Liver (tissue), 9 donors: ENCODE measurements around the gene EHD4. TPM values are rescaled to one million over a fixed set of nuclear protein-coding genes. Genes with fewer than 3 reads are reported as not detected.
A peak's percentile ranks its signal among the peaks of the same experiment; 100 is the strongest.

ENCODE experiments used
- DNase-seq: peaks from one replicate; pipeline ENCODE4 v3.0.0-alpha.2; 2017; ENCODE audit warnings: low spot score
- H3K27ac ChIP-seq, 2 donors: one replicate each; pipeline ENCODE4 v1.7.0; 2013; ENCODE audit warnings: inconsistent platforms in 2 of 2, low read length in 2 of 2, control low read depth in 1 of 2, low read depth in 1 of 2, mild to moderate bottlenecking in 1 of 2
- H3K27me3 ChIP-seq, 4 donors: one replicate each; pipeline versions ENCODE4 v1.6.1 to v1.7.0; 2013; ENCODE audit warnings: low read length in 3 of 4, inconsistent platforms in 1 of 4, mild to moderate bottlenecking in 1 of 4, moderate library complexity in 1 of 4; ENCODE audit not compliant: control insufficient read depth in 4 of 4, insufficient read depth in 4 of 4
- H3K36me3 ChIP-seq, 4 donors: one replicate each; pipeline versions ENCODE4 v1.6.1 to v1.7.0; 2013; ENCODE audit warnings: low read length in 3 of 4, mild to moderate bottlenecking in 3 of 4, low read depth in 1 of 4, moderate library complexity in 1 of 4; ENCODE audit not compliant: control insufficient read depth in 4 of 4, insufficient read depth in 3 of 4
- H3K4me1 ChIP-seq, 4 donors: one replicate each; pipeline versions ENCODE4 v1.6.1 to v1.7.0; 2013; ENCODE audit warnings: low read length in 3 of 4, mild to moderate bottlenecking in 3 of 4, moderate library complexity in 1 of 4; ENCODE audit not compliant: control insufficient read depth in 4 of 4, insufficient read depth in 4 of 4
- H3K4me3 ChIP-seq, 3 donors: one replicate each; pipeline versions ENCODE4 v1.6.1 to v1.7.0; 2013; ENCODE audit warnings: low read length in 3 of 3, control low read depth in 1 of 3, low read depth in 1 of 3, mild to moderate bottlenecking in 1 of 3
- H3K9ac ChIP-seq, 2 donors: one replicate each; pipeline ENCODE4 v1.7.0; 2013; ENCODE audit warnings: low read length in 2 of 2, mild to moderate bottlenecking in 2 of 2, moderate library complexity in 2 of 2, control low read depth in 1 of 2, low read depth in 1 of 2
- H3K9me3 ChIP-seq, 4 donors: one replicate each; pipeline versions ENCODE4 v1.6.1 to v1.7.0; 2013; ENCODE audit warnings: low read length in 3 of 4; ENCODE audit not compliant: control insufficient read depth in 4 of 4
- EGR1 ChIP-seq, 2 donors: IDR thresholded peaks; 2 replicates each; pipeline ENCODE4 v1.6.1; 2016 to 2018; ENCODE audit warnings: antibody characterized with exemption in 2 of 2, low read depth in 2 of 2
- FOXA1 ChIP-seq: IDR thresholded peaks from 2 replicates; pipeline ENCODE4 v1.6.1; 2016; ENCODE audit warnings: antibody characterized with exemption
- FOXA2 ChIP-seq: IDR thresholded peaks from 2 replicates; pipeline ENCODE4 v1.6.1; 2016; ENCODE audit warnings: antibody characterized with exemption
- GABPA ChIP-seq, 2 donors: IDR thresholded peaks in 1 of 2; conservative IDR thresholded peaks in 1 of 2; 2 replicates each; pipeline ENCODE4 v1.6.1; 2016; ENCODE audit warnings: antibody characterized with exemption in 2 of 2, mild to moderate bottlenecking in 1 of 2, moderate library complexity in 1 of 2
- HNF4A ChIP-seq, 2 donors: conservative IDR thresholded peaks; 2 replicates each; pipeline ENCODE4 v1.6.1; 2016; ENCODE audit warnings: antibody characterized with exemption in 2 of 2, mild to moderate bottlenecking in 2 of 2
- HNF4G ChIP-seq: IDR thresholded peaks from 2 replicates; pipeline ENCODE4 v1.6.1; 2016; ENCODE audit warnings: antibody characterized with exemption
- JUND ChIP-seq, 2 donors: IDR thresholded peaks; 2 replicates each; pipeline ENCODE4 v1.6.1; 2016; ENCODE audit warnings: antibody characterized with exemption in 2 of 2
- NR2F2 ChIP-seq: IDR thresholded peaks from 2 replicates; pipeline ENCODE4 v1.6.1; 2016; ENCODE audit warnings: antibody characterized with exemption
- RAD21 ChIP-seq, 2 donors: IDR thresholded peaks; 2 replicates each; pipeline ENCODE4 v1.6.1; 2016; ENCODE audit warnings: antibody characterized with exemption in 2 of 2, mild to moderate bottlenecking in 2 of 2
- RXRA ChIP-seq, 2 donors: IDR thresholded peaks; 2 replicates each; pipeline ENCODE4 v1.6.1; 2017 to 2018; ENCODE audit warnings: antibody characterized with exemption in 2 of 2, mild to moderate bottlenecking in 1 of 2
- SP1 ChIP-seq: IDR thresholded peaks from 2 replicates; pipeline ENCODE4 v1.6.1; 2018; ENCODE audit warnings: antibody characterized with exemption, mild to moderate bottlenecking
- TAF1 ChIP-seq: conservative IDR thresholded peaks from 2 replicates; pipeline ENCODE4 v1.6.1; 2016; ENCODE audit warnings: antibody characterized with exemption, mild to moderate bottlenecking
- YY1 ChIP-seq: IDR thresholded peaks from 2 replicates; pipeline ENCODE4 v1.6.1; 2016; ENCODE audit warnings: antibody characterized with exemption, mild to moderate bottlenecking
- WGBS: extraction: QIAGEN DNeasy Blood & Tissue Kit; methylation state at CpG from one replicate; pipeline ENCODE4 v1.1.7; 2013; 5-methylcytosine and 5-hydroxymethylcytosine counted together
- polyA plus RNA-seq, 2 donors: library from polyadenylated mRNA; stranded (reverse) in 1 of 2; unstranded in 1 of 2; fragments of 200-250 nt in 1 of 2; fragments of >200 nt in 1 of 2; fragmentation: Nextera tagmentation in 1 of 2; extraction: Ambion mirVana in 1 of 2; gene quantifications; one replicate each; pipeline versions ENCODE4 v1.2.1 to v1.2.3, GENCODE V29; 2013 to 2015
- total RNA-seq, 2 donors: library from RNA; depleted of rRNA; stranded (reverse); fragments of >200 nt; gene quantifications; one replicate each; pipeline ENCODE4 v1.2.3, GENCODE V29; 2014
- TF ChIP-seq, protein P1 (sequence below): IDR thresholded peaks from 2 replicates; pipeline ENCODE4 v1.6.1; 2016; ENCODE audit warnings: antibody characterized with exemption, mild to moderate bottlenecking
- TF ChIP-seq, protein P2 (sequence below): IDR thresholded peaks from 2 replicates; pipeline ENCODE4 v1.6.1; 2016; ENCODE audit warnings: antibody characterized with exemption
- TF ChIP-seq, protein P3 (sequence below): IDR thresholded peaks from 2 replicates; pipeline ENCODE4 v1.6.1; 2016; ENCODE audit warnings: antibody characterized with exemption
- TF ChIP-seq, protein P4 (sequence below): IDR thresholded peaks from 2 replicates; pipeline ENCODE4 v1.6.1; 2016; ENCODE audit warnings: antibody characterized with exemption
- TF ChIP-seq, protein P5 (sequence below): fragments of 150-350 bp; IDR thresholded peaks from 2 replicates; pipeline ENCODE4 v1.5.1; 2017; ENCODE audit warnings: improper control_type of control experiment, low read depth, low read length; ENCODE audit not compliant: missing input control
- donor health status: healthy.
- donor health status: healthy.
- donor health status: healthy.
- donor health status: healthy.
- donor health status: healthy.

Gene EHD4
- total and polyA plus RNA-seq, 4 donors: 3.3 to 10.0 (median 6.2) TPM

DNA sequence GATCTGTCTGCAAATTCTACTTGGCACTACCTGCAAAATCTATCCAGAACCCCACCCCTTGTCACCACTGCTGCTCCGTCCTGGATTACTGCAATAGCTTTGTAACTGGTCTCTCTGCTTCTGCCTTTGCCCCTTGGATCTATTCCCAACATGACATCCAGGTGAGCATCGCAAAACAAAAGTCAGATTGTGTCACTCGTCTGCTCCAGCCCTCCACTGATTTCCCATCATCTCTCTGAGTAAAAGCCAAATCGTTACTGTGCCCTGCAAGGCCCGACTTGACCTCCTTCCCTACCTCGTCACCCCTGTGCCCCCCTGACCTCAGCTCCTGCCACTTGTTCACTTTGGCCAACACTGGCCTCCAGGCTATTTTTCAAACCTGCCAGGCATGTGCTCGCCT, 87.9 kb downstream of the EHD4 start:
- no peaks in the 10 kb centered on the region for H3K36me3 ChIP-seq
- peaks cover 26 to 50% (median 38%) of the 10 kb centered on the region in 4 donors for H3K4me1 ChIP-seq
- no peak for DNase-seq
- H3K27ac ChIP-seq: peak overlapping the region; percentile 21 to 22
- H3K9ac ChIP-seq: no peak overlapping the region
- H3K27me3 ChIP-seq: no peaks in the 10 kb centered on the region
- no peaks in the 10 kb centered on the region for H3K9me3 ChIP-seq
- TF ChIP-seq, protein P1, sequence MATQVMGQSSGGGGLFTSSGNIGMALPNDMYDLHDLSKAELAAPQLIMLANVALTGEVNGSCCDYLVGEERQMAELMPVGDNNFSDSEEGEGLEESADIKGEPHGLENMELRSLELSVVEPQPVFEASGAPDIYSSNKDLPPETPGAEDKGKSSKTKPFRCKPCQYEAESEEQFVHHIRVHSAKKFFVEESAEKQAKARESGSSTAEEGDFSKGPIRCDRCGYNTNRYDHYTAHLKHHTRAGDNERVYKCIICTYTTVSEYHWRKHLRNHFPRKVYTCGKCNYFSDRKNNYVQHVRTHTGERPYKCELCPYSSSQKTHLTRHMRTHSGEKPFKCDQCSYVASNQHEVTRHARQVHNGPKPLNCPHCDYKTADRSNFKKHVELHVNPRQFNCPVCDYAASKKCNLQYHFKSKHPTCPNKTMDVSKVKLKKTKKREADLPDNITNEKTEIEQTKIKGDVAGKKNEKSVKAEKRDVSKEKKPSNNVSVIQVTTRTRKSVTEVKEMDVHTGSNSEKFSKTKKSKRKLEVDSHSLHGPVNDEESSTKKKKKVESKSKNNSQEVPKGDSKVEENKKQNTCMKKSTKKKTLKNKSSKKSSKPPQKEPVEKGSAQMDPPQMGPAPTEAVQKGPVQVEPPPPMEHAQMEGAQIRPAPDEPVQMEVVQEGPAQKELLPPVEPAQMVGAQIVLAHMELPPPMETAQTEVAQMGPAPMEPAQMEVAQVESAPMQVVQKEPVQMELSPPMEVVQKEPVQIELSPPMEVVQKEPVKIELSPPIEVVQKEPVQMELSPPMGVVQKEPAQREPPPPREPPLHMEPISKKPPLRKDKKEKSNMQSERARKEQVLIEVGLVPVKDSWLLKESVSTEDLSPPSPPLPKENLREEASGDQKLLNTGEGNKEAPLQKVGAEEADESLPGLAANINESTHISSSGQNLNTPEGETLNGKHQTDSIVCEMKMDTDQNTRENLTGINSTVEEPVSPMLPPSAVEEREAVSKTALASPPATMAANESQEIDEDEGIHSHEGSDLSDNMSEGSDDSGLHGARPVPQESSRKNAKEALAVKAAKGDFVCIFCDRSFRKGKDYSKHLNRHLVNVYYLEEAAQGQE: peak; percentile 38
- TF ChIP-seq YY1: peak; percentile 66
- TF ChIP-seq, protein P2, sequence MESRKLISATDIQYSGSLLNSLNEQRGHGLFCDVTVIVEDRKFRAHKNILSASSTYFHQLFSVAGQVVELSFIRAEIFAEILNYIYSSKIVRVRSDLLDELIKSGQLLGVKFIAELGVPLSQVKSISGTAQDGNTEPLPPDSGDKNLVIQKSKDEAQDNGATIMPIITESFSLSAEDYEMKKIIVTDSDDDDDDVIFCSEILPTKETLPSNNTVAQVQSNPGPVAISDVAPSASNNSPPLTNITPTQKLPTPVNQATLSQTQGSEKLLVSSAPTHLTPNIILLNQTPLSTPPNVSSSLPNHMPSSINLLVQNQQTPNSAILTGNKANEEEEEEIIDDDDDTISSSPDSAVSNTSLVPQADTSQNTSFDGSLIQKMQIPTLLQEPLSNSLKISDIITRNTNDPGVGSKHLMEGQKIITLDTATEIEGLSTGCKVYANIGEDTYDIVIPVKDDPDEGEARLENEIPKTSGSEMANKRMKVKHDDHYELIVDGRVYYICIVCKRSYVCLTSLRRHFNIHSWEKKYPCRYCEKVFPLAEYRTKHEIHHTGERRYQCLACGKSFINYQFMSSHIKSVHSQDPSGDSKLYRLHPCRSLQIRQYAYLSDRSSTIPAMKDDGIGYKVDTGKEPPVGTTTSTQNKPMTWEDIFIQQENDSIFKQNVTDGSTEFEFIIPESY: no peak
- TF ChIP-seq FOXA2: peak; percentile 57
- TF ChIP-seq NR2F2: peak; percentile 85
- peak in 1 of 2 donors; percentile 53 for TF ChIP-seq RAD21 (IDR thresholded peaks at IDR 0.05)
- TF ChIP-seq HNF4A (conservative IDR thresholded peaks at IDR 0.05): peak; percentile 81 to 91
- TF ChIP-seq EGR1 (IDR thresholded peaks at IDR 0.05; ENCODE audit: low read depth in 2 of 2): peak in 1 of 2 donors; percentile 39
- peak; percentile 50 for TF ChIP-seq HNF4G
- TF ChIP-seq RXRA (IDR thresholded peaks at IDR 0.05): peak; percentile 97 to 99
- TF ChIP-seq, protein P3, sequence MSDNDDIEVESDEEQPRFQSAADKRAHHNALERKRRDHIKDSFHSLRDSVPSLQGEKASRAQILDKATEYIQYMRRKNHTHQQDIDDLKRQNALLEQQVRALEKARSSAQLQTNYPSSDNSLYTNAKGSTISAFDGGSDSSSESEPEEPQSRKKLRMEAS: no peak
- no peak for TF ChIP-seq GABPA (IDR thresholded peaks at IDR 0.05 in 1 of 2, conservative IDR thresholded peaks at IDR 0.05 in 1 of 2)
- TF ChIP-seq, protein P4, sequence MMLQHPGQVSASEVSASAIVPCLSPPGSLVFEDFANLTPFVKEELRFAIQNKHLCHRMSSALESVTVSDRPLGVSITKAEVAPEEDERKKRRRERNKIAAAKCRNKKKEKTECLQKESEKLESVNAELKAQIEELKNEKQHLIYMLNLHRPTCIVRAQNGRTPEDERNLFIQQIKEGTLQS: no peak
- TF ChIP-seq SP1: peak; percentile 91
- peak; percentile 73 for TF ChIP-seq FOXA1
- peak; percentile 66 to 84 for TF ChIP-seq JUND (IDR thresholded peaks at IDR 0.05)
- TF ChIP-seq TAF1: no peak
- TF ChIP-seq, protein P5, sequence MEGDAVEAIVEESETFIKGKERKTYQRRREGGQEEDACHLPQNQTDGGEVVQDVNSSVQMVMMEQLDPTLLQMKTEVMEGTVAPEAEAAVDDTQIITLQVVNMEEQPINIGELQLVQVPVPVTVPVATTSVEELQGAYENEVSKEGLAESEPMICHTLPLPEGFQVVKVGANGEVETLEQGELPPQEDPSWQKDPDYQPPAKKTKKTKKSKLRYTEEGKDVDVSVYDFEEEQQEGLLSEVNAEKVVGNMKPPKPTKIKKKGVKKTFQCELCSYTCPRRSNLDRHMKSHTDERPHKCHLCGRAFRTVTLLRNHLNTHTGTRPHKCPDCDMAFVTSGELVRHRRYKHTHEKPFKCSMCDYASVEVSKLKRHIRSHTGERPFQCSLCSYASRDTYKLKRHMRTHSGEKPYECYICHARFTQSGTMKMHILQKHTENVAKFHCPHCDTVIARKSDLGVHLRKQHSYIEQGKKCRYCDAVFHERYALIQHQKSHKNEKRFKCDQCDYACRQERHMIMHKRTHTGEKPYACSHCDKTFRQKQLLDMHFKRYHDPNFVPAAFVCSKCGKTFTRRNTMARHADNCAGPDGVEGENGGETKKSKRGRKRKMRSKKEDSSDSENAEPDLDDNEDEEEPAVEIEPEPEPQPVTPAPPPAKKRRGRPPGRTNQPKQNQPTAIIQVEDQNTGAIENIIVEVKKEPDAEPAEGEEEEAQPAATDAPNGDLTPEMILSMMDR: no peak
- 38% methylated on average over 7 of the region's 7 CpGs for WGBS
- no peak overlapping the region for H3K4me3 ChIP-seq
